HL-60 (cell line): ENCODE data around the gene GPX4.

Experiments used
- CTCF ChIP-seq: IDR thresholded peaks from one replicate; pipeline ENCODE4 v1.5.1; 2011; ENCODE audit warnings: low read length, control low read depth, inconsistent platforms; ENCODE audit not compliant: insufficient read depth
- GABPA ChIP-seq: IDR thresholded peaks from 2 replicates; pipeline ENCODE4 v1.6.1; 2012; ENCODE audit warnings: low read depth
- POLR2AphosphoS5 ChIP-seq: IDR thresholded peaks from 2 replicates; pipeline ENCODE4 v1.6.1; 2012; ENCODE audit warnings: low read depth
- REST ChIP-seq: IDR thresholded peaks from 2 replicates; pipeline ENCODE4 v1.6.1; 2012; ENCODE audit warnings: low read depth; ENCODE audit not compliant: insufficient replicate concordance

- TF ChIP-seq CTCF (no peak), POLR2AphosphoS5 (no peak), REST (no peak), GABPA (no peak)
Measured at GRCh38 chr19:1112268-1113029, 8.7 kb downstream of the GPX4 start.
